GM18861 (cell line): Measurements from ENCODE around the gene CAND2.
A peak's percentile ranks its signal among the peaks of the same experiment; 100 is the strongest.
"Not testable (repeated sequence)": the region's sequence is repeated elsewhere in the genome, so short reads cannot be mapped to it uniquely, and the experiment has no call there.

Source experiments
- ATAC-seq: cut with Tn5 transposase; IDR thresholded peaks from one replicate; pipeline ENCODE4 v1.9.1; 2021; ENCODE audit not compliant: unreplicated experiment

The CAND2 gene

GRCh38 chr3:12854565-12854964 is 58.1 kb downstream of the CAND2 start:
- ATAC-seq: no peak

GRCh38 chr3:12856626-12857025 is 60.1 kb downstream of the CAND2 start:
- ATAC-seq: no peak

GRCh38 chr3:12859840-12860239 is 63.4 kb downstream of the CAND2 start:
- ATAC-seq: no peak

- no peak for ATAC-seq
Observed at GRCh38 chr3:12861611-12862010, 65.1 kb downstream of the CAND2 start.

- ATAC-seq: no peak
Observed at GRCh38 chr3:12862387-12862786, 65.9 kb downstream of the CAND2 start.

- ATAC-seq: no peak
Observed at GRCh38 chr3:12865271-12865670, 68.8 kb downstream of the CAND2 start.

GRCh38 chr3:12866836-12867235 is 70.4 kb downstream of the CAND2 start:
- ATAC-seq: no peak

- ATAC-seq: peak; percentile 53
Observed at GRCh38 chr3:12868039-12869034, 71.9 kb downstream of the CAND2 start.

- ATAC-seq: peak; percentile 47
Observed at GRCh38 chr3:12869035-12869621, 72.6 kb downstream of the CAND2 start.

GRCh38 chr3:12870942-12871341 is 74.5 kb downstream of the CAND2 start:
- no peak for ATAC-seq

GRCh38 chr3:12871404-12871983 is 75.0 kb downstream of the CAND2 start:
- no peak for ATAC-seq

- peak; percentile 44 for ATAC-seq
Observed at GRCh38 chr3:12875857-12876836, 79.7 kb downstream of the CAND2 start.

GRCh38 chr3:12877040-12877439 is 80.6 kb downstream of the CAND2 start:
- no peak for ATAC-seq

GRCh38 chr3:12878141-12878574 is 81.7 kb downstream of the CAND2 start:
- ATAC-seq: no peak

GRCh38 chr3:12878758-12879157 is 82.3 kb downstream of the CAND2 start:
- not testable (repeated sequence) for ATAC-seq

GRCh38 chr3:12879191-12879815 is 82.8 kb downstream of the CAND2 start:
- ATAC-seq: no peak

GRCh38 chr3:12881858-12882257 is 85.4 kb downstream of the CAND2 start:
- ATAC-seq: not testable (repeated sequence)

GRCh38 chr3:12882336-12883310 is 86.1 kb downstream of the CAND2 start:
- no peak for ATAC-seq

GRCh38 chr3:12884186-12884680 is 87.8 kb downstream of the CAND2 start:
- ATAC-seq: no peak
